ENCODE results near the gene SLC12A4. TPM values are rescaled to one million over a fixed set of nuclear protein-coding genes. Genes with fewer than 3 reads are reported as not detected.

Gene SLC12A4
- total and polyA plus RNA-seq, 2 of the 13 experiments (the other 11 are each of a cell fraction or from before 2014, with no cell fraction given): 65.1 to 84.3 TPM

DNA sequence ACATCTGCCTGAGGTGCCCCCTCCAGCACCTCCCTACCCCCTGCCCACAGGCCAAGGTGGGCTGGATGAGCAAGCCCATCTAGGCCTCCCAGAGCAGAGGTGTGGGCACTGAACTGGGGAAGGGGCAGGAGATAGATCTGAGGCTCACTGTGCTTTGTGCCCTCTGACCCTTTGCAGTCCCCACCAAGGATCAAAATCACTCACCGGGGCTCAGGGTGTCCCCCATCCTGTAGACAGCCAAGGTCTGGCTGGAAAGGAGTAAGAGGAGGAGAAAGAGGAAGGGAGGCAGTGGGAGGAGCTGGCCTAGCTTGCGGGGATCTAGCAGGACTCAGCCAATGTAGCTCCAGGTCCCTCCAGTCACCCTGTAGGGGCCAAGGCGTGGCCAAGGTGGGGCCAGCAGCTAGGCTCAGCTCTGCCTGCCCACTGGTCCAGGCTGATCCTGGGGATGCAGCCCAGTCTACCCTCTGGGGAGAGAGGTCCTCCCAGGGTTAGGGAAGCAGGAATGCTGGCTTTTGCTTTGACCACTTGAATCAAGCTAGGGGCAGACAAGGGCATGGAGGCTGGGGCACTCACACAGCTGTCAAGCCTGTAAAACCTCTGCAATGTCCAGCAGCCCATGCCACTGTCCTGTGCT is 1.8 kb downstream of the SLC12A4 start (continued):
- TF ChIP-seq ARID4A (CRISPR knock-in tag; IDR thresholded peaks at IDR 0.05; ENCODE audit: borderline replicate concordance): peak; percentile 14; the same call in 1 of the 2 replicates
- TF ChIP-seq, protein P1, sequence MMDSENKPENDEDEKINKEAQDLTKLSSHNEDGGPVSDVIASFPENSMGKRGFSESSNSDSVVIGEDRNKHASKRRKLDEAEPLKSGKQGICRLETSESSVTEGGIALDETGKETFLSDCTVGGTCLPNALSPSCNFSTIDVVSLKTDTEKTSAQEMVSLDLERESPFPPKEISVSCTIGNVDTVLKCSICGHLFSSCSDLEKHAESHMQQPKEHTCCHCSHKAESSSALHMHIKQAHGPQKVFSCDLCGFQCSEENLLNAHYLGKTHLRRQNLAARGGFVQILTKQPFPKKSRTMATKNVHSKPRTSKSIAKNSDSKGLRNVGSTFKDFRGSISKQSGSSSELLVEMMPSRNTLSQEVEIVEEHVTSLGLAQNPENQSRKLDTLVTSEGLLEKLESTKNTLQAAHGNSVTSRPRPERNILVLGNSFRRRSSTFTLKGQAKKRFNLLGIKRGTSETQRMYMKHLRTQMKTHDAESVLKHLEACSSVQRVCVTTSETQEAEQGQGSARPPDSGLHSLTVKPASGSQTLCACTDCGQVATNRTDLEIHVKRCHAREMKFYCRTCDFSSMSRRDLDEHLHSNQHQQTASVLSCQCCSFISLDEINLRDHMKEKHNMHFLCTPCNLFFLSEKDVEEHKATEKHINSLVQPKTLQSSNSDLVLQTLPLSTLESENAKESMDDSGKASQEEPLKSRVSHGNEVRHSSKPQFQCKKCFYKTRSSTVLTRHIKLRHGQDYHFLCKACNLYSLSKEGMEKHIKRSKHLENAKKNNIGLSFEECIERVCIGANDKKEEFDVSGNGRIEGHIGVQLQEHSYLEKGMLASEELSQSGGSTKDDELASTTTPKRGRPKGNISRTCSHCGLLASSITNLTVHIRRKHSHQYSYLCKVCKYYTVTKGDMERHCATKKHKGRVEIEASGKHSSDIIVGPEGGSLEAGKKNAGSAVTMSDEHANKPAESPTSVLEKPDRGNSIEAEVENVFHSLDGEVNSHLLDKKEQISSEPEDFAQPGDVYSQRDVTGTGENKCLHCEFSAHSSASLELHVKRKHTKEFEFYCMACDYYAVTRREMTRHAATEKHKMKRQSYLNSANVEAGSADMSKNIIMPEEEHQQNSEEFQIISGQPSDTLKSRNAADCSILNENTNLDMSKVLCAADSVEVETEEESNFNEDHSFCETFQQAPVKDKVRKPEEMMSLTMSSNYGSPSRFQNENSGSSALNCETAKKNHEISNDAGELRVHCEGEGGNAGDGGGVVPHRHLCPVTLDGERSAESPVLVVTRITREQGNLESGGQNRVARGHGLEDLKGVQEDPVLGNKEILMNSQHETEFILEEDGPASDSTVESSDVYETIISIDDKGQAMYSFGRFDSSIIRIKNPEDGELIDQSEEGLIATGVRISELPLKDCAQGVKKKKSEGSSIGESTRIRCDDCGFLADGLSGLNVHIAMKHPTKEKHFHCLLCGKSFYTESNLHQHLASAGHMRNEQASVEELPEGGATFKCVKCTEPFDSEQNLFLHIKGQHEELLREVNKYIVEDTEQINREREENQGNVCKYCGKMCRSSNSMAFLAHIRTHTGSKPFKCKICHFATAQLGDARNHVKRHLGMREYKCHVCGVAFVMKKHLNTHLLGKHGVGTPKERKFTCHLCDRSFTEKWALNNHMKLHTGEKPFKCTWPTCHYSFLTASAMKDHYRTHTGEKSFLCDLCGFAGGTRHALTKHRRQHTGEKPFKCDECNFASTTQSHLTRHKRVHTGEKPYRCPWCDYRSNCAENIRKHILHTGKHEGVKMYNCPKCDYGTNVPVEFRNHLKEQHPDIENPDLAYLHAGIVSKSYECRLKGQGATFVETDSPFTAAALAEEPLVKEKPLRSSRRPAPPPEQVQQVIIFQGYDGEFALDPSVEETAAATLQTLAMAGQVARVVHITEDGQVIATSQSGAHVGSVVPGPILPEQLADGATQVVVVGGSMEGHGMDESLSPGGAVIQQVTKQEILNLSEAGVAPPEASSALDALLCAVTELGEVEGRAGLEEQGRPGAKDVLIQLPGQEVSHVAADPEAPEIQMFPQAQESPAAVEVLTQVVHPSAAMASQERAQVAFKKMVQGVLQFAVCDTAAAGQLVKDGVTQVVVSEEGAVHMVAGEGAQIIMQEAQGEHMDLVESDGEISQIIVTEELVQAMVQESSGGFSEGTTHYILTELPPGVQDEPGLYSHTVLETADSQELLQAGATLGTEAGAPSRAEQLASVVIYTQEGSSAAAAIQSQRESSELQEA (CRISPR knock-in tag; IDR thresholded peaks at IDR 0.05; ENCODE audit: not compliant biosample characterization): peak; percentile 58
- peak; percentile 39; the same call in 1 of the 2 replicates for TF ChIP-seq RXRA (CRISPR knock-in tag; IDR thresholded peaks at IDR 0.05)
- peak; percentile 35; the same call in 1 of the 2 replicates for TF ChIP-seq ZNF543 (CRISPR knock-in tag; IDR thresholded peaks at IDR 0.05)
- TF ChIP-seq TSC22D2 (CRISPR knock-in tag; IDR thresholded peaks at IDR 0.05; ENCODE audit: borderline replicate concordance): 0 out of 2 replicates have a peak, but pooled peaks have one; percentile 17
- TF ChIP-seq GATAD2A (CRISPR knock-in tag; IDR thresholded peaks at IDR 0.05): peak; percentile 37; the same call in 1 of the 2 replicates
- TF ChIP-seq, protein P2, sequence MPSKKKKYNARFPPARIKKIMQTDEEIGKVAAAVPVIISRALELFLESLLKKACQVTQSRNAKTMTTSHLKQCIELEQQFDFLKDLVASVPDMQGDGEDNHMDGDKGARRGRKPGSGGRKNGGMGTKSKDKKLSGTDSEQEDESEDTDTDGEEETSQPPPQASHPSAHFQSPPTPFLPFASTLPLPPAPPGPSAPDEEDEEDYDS (CRISPR knock-in tag; IDR thresholded peaks at IDR 0.05): peak; percentile 65
- peak; percentile 60; the same call in 1 of the 2 replicates for TF ChIP-seq DMAP1 (CRISPR knock-in tag; IDR thresholded peaks at IDR 0.05)
- TF ChIP-seq, protein P3, sequence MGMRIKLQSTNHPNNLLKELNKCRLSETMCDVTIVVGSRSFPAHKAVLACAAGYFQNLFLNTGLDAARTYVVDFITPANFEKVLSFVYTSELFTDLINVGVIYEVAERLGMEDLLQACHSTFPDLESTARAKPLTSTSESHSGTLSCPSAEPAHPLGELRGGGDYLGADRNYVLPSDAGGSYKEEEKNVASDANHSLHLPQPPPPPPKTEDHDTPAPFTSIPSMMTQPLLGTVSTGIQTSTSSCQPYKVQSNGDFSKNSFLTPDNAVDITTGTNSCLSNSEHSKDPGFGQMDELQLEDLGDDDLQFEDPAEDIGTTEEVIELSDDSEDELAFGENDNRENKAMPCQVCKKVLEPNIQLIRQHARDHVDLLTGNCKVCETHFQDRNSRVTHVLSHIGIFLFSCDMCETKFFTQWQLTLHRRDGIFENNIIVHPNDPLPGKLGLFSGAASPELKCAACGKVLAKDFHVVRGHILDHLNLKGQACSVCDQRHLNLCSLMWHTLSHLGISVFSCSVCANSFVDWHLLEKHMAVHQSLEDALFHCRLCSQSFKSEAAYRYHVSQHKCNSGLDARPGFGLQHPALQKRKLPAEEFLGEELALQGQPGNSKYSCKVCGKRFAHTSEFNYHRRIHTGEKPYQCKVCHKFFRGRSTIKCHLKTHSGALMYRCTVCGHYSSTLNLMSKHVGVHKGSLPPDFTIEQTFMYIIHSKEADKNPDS (CRISPR knock-in tag; IDR thresholded peaks at IDR 0.05): 0 out of 2 replicates have a peak, but pooled peaks have one; percentile 8
- TF ChIP-seq ZFX (CRISPR knock-in tag; IDR thresholded peaks at IDR 0.05; ENCODE audit: low read depth): peak; percentile 36
- 0 out of 2 replicates have a peak, but pooled peaks have one; percentile 58 for TF ChIP-seq ZNF619 (CRISPR knock-in tag; IDR thresholded peaks at IDR 0.05)
- no peak for TF ChIP-seq ZBTB21 (CRISPR knock-in tag; IDR thresholded peaks at IDR 0.05)
- TF ChIP-seq PCBP1 (IDR thresholded peaks at IDR 0.05; ENCODE audit: borderline replicate concordance, low read depth, low read length): no peak
- no peak for TF ChIP-seq ZNF83 (CRISPR knock-in tag; IDR thresholded peaks at IDR 0.05; ENCODE audit: borderline replicate concordance)
